ENCODE data around the gene CNTLN.
A peak's percentile ranks its signal among the peaks of the same experiment; 100 is the strongest.
"Not testable (repeated sequence)": the region's sequence is repeated elsewhere in the genome, so short reads cannot be mapped to it uniquely, and the experiment has no call there.

The CNTLN gene

GRCh38 chr9:17134396-17135294, at the start of gene CNTLN:
Gene CNTLN (plus strand): TSS chr9:17135040. CDS start chr9:17135066, 26 bp downstream.
- peak; percentile 97 for DNase-seq (ENCODE audit: low spot score)

- DNase-seq (ENCODE audit: low spot score): no peak
These were observed 46.3 kb upstream of the CNTLN start for GRCh38 chr9:17088566-17088965.

- no peak for DNase-seq (ENCODE audit: low spot score)
These were observed 44.8 kb upstream of the CNTLN start for GRCh38 chr9:17090041-17090440.

GRCh38 chr9:17116400-17116837, 18.4 kb upstream of the CNTLN start:
- DNase-seq (ENCODE audit: low spot score): peak; percentile 23

GRCh38 chr9:17117372-17117771, 17.5 kb upstream of the CNTLN start:
- no peak for DNase-seq (ENCODE audit: low spot score)

GRCh38 chr9:17120203-17120602, 14.6 kb upstream of the CNTLN start:
- no peak for DNase-seq (ENCODE audit: low spot score)

GRCh38 chr9:17121264-17121663, 13.6 kb upstream of the CNTLN start:
- peak; percentile 17 for DNase-seq (ENCODE audit: low spot score)

GRCh38 chr9:17130291-17130690, 4.5 kb upstream of the CNTLN start:
- no peak for DNase-seq (ENCODE audit: low spot score)

- no peak for DNase-seq (ENCODE audit: low spot score)
These were observed 4.1 kb upstream of the CNTLN start for GRCh38 chr9:17130725-17131124.

- DNase-seq (ENCODE audit: low spot score): no peak
These were observed 3.3 kb upstream of the CNTLN start for GRCh38 chr9:17131494-17131893.

GRCh38 chr9:17135295-17136160, 688 bp downstream of the CNTLN start:
- peak; percentile 65 for DNase-seq (ENCODE audit: low spot score)

- no peak for DNase-seq (ENCODE audit: low spot score)
These were observed 2.7 kb downstream of the CNTLN start for GRCh38 chr9:17137566-17137965.

GRCh38 chr9:17138503-17138902, 3.7 kb downstream of the CNTLN start:
- no peak for DNase-seq (ENCODE audit: low spot score)

- no peak for DNase-seq (ENCODE audit: low spot score)
These were observed 5.6 kb downstream of the CNTLN start for GRCh38 chr9:17140418-17140817.

GRCh38 chr9:17148324-17148723, 13.5 kb downstream of the CNTLN start:
- DNase-seq (ENCODE audit: low spot score): no peak

- no peak for DNase-seq (ENCODE audit: low spot score)
These were observed 24.6 kb downstream of the CNTLN start for GRCh38 chr9:17159469-17159868.

GRCh38 chr9:17160327-17160726, 25.5 kb downstream of the CNTLN start:
- no peak for DNase-seq (ENCODE audit: low spot score)

- DNase-seq (ENCODE audit: low spot score): no peak
These were observed 30.9 kb downstream of the CNTLN start for GRCh38 chr9:17165764-17166163.

- DNase-seq (ENCODE audit: low spot score): no peak
These were observed 31.5 kb downstream of the CNTLN start for GRCh38 chr9:17166346-17166745.

GRCh38 chr9:17171309-17172094, 36.7 kb downstream of the CNTLN start:
- DNase-seq (ENCODE audit: low spot score): no peak

GRCh38 chr9:17177496-17177895, 42.7 kb downstream of the CNTLN start:
- not testable (repeated sequence) for DNase-seq (ENCODE audit: low spot score)

GRCh38 chr9:17185481-17186029, 50.7 kb downstream of the CNTLN start:
- no peak for DNase-seq (ENCODE audit: low spot score)

Data from iPS-NIHi11 (cell line).